GM10847 (cell line): ENCODE data around the gene MTARC1.

Source experiments
- POLR2A ChIP-seq: IDR thresholded peaks from 2 replicates; pipeline ENCODE4 v1.6.1; 2011; ENCODE audit not compliant: insufficient read length; ENCODE audit errors: extremely low read depth

The MTARC1 gene

DNA sequence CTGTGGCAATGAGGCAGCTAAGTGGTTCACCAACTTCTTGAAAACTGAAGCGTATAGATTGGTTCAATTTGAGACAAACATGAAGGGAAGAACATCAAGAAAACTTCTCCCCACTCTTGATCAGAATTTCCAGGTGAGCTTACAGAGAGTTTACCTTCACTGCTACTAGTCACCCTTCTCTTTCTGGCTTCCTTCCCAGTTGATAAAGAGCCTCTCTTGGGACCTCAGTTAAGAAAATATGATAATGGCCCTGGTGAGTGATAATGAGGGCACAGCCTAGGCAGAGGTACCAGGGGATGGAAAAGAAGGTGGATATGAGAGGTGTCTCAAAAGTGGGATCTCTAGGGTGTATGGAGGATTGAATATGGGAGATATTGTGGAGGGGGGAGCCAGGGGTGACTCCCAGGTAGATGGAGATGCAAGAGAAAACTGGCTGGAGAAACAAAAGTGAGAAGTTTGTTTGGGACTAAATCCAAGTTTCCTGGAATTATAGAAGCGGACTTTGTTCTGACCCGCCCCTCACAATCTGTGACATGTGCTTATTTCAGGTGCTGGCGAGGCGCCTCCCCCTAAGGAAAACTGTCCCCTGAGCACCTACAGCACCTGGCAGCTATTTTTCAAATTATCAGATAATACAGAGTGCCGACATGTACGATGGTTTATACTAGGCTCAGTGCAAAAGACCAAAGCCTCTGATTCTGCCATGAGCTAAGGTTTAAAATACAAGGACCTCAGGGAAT is 24.9 kb upstream of the MTARC1 start:
- TF ChIP-seq POLR2A, result no peak

- no peak for TF ChIP-seq POLR2A
Measured at GRCh38 chr1:220764757-220765156, 22.0 kb upstream of the MTARC1 start.

DNA sequence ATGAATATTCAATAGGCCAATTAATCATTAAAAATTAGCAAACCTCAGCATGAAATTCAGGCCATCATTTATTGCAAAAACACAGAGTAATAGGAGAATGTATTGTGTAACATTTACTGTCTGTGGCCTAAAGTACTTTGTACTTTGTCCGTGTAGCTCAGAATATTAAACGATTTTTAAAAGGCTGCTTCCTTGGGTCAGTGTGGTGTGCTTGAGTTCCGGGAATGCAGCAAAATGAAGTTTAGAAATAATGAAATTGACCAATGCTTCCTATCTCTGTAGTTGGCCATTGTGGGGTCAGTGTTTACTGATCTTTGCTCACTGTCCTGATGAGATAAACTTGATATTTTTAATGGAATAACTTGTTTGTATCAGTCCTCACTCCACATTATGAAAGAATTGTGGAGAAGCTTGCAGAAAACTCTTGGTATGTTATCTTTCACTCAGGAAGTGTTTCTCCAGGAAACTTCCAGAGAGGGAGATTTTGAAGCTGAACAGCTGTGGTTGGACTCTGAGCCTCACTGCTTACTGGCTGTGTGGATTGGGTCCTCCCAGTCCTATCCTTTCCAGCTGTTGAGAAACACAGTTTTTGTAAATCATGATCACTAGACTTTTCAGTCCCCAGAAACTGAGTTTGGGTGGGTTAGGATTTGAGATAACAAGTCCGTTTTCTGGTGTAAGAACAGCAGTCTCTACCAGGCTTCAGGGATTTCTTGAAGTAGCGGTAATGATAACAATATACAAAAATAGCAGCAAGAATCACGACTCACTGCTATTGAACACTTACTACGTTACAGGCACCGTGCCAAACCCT is 19.2 kb upstream of the MTARC1 start:
- TF ChIP-seq POLR2A, result no peak

DNA sequence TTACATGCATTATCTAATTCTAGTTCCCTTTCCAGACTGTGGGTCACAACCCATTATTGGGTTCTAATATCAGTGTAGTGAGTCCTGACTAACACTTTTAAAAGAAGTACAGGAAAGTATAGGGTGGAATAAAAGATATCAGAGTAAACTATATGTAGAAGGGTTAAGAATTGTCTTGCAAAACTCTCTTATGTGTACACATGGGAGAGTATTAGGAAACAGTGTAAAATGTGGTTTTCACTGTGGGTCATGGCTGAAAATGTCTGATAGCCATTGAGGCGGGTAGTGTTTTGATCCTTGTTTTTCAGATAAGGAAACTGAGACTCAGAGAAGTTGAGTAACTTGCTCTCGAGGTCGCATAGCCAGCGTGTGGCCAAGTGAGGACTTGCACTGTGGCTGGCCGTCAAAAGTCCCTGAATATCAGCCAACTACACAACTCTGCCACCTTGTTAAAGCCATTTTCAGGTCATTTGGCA is 18.5 kb upstream of the MTARC1 start:
- TF ChIP-seq POLR2A, result no peak

DNA sequence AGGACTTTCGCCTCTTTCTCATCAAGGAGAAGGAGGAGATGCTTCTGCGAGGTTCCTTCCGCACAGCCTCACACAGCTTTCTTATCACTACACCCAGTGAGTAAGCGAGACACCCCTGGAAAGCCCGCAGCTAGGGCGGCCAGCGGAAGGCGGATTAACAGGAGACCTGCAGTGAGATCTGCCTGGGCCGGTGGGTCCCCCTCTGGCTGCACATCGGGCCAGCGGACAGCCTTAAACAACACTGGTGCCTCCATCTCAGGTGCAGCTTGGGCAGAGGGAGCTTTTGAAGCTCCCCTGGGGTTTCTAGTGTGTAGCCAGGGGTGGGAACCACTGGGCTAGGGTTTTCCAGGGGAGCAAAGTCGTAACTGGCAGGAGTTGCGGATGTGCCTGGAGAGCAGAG is 17.5 kb upstream of the MTARC1 start:
- no peak for TF ChIP-seq POLR2A

- no peak for TF ChIP-seq POLR2A
Measured at GRCh38 chr1:220770245-220770913, 16.3 kb upstream of the MTARC1 start.

DNA sequence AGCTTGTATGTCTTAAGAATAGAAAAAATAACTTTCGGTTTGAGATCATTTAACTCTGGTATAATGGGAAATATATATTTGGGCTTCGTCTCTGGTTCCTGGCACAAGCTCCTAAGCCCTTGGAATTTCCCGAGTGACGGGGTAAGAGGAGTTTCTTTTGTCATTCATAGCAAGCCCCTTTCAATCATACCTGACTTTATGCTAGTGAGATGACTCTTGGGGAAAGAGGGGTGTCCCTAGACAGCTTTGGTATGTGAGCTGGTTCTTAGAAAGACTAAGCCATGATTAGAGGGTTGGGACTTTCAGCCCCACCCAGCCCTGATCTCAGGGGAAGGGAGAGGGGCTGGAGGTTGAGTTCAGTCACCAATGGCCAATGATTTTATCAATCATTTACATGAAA is 13.9 kb upstream of the MTARC1 start:
- TF ChIP-seq POLR2A, result no peak

- TF ChIP-seq POLR2A, result no peak
Measured at GRCh38 chr1:220775240-220775853, 11.4 kb upstream of the MTARC1 start.

- TF ChIP-seq POLR2A, result no peak
Measured at GRCh38 chr1:220776254-220776653, 10.5 kb upstream of the MTARC1 start.

GRCh38 chr1:220776720-220777326 is 9.9 kb upstream of the MTARC1 start:
- TF ChIP-seq POLR2A, result no peak

DNA sequence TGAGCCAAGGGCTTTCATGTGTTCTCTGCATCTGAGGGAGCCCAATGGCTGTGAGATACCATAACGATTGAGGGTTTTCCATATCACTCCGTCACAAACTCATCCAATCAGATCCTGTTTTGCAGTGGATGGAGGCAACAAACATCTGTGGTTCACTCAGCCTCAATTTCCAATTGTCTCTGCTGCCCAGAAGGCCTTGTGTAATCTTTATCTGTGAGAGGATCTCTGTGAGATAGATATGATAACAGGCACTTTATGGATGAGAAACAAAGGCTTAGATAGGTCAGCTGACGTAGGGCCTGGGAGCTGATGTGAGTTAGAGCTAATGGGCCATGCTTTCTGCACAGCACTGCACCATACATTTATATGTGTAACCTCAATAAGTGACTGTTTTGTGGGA is 3.3 kb upstream of the MTARC1 start:
- no peak for TF ChIP-seq POLR2A

GRCh38 chr1:220784751-220785150 is 2.0 kb upstream of the MTARC1 start:
- no peak for TF ChIP-seq POLR2A

DNA sequence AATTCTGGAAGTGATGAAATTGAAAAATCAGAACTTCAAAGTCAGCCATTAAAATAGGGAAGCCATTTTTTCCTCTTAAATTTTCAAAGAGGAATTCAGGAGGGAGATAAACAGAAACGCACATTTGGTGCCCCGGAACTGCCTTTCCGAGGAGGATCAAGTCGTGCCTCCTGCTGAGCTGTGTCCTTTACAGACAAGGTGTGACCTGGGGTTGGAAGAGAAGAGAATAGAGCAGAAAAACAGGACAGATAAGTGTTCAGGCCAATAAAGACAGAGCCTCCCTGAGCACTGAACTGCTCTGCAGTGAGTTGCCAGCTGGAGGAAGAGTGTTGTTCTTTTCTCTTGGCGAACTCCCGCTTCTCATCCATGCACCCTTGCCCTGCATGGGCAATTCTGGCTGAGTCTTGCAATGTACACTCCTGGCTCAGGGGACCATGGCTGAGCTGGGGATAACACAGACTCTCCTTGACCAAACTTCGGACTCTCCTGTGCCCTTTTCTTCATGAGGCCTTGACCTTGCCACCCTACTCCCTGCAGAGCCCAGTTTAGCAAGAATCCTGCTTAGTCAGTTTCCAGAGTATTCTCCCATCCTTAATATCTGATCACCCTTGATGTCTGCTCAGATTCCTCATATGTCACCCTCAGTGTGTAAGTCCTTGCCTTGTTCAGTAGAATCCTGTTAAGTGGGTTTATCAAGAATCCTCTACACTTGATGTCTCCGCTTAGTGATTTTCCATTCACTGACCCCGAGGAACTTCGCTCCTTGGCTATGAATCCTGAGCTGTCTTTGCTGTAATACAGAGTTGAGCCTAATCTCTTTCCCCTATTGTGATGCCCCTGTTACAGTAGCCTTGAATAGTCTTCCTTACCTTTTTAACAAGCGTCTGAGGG is 1.3 kb upstream of the MTARC1 start:
- TF ChIP-seq POLR2A, result no peak

- TF ChIP-seq POLR2A, result no peak
Measured at GRCh38 chr1:220786057-220786336, 716 bp upstream of the MTARC1 start.
